Ureter (tissue), 1 donor: ENCODE results near the gene OTOF. TPM values are rescaled to one million over a fixed set of nuclear protein-coding genes. Genes with fewer than 3 reads are reported as not detected.

Experiments used
- DNase-seq: peaks from one replicate; pipeline ENCODE4 v3.0.0-alpha.2; 2020; ENCODE audit warnings: low spot score
- total RNA-seq: library from RNA; stranded (reverse); gene quantifications from one replicate; pipeline ENCODE4 v1.2.4, GENCODE V29; 2023
- donor health status: DM: yes; HTN: yes; CAD: no.

OTOF gene
- total RNA-seq, 1 donor from 2014 or later, result 0.29 TPM

GRCh38 chr2:26453421-26454329, 24.2 kb downstream of the OTOF start:
- DNase-seq, result no peak

- DNase-seq, result no peak
These were observed 26.2 kb downstream of the OTOF start for GRCh38 chr2:26451700-26452099.

DNA sequence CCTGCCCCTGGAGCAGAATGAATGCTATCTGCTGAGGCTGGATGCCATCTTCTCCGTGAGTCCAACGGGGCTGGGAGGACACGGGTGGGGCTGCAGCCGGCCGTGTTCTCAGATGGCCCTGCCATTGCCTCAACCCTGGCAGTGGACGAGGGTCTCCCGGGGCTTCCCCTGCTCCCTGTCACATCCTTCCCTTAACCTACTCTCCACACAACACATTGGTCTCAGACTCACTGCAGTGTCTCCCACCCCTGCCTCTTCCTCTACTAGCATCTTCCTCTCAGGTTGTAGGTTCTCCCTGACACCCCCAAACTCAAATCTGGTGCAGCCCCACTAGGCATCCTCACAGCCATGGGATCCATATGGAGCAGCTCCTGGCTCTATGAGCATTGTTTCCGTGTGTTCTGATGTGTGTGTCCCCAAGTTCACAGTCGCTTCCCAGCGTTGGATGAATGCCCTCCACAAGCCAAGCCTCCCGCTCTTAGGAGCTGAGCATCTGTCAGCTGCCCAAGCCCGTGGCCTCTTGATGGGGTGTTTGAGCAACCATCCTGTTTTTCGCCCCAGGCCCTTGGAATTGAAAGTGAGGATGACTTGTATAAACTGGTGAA, 27.8 kb downstream of the OTOF start:
- no peak for DNase-seq

DNA sequence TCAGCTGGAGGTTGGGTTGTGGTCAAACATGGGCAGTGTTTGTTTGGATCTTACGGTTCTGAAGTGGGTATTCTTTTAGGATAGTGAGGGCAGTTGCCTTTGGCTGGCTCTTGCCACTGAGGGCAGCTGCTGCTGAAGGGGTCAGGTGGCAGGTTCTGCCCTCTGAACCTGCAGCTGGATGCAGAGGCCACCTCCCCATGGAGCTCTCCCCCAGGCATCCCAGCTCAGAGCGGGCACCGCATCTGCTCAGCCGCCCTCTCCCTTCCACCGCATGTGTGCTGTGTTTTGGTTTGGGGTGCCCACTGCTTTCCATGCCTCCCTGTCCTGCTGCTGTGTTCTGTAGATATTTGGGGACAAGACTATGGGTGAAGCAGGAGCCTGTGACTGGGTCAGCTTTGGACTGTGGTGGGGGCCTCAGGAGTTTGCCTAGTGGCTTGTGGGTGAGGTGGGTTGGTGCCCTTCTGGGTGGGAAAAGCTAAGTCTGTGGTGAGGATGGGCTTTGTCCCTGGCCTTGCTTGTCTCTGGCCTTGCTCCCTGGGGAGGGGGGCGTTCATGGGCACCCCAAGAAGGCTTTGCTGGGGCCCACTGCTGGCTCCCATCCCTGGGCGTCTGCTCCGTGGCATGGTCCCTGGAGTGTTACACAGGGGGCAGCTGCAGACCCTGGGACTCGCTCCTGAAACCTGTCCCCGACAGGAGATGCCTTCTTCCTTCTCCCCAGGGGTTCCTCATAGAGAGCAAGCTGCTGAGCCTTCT, 28.5 kb downstream of the OTOF start:
- no peak for DNase-seq

DNA sequence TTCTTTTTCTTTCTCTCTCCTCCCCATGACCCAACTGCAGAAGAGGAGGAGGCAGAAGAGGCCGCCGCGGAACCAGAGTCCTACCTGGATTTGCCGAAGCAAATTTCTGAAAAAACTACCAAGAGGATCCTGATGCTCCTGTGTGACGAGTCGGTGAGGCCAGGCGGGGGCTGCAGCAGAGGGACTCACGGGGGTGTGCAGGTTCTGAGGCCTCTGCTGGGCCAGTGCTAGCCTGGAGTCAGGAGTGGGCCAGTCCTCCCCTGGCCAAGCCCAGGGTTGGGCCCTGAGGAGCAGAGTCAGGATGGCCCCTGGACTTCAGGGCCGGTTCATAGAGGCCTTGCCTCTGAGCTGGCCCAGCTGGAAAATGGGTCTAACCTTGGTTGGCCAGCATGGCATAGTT, 29.3 kb downstream of the OTOF start:
- DNase-seq, result no peak

DNA sequence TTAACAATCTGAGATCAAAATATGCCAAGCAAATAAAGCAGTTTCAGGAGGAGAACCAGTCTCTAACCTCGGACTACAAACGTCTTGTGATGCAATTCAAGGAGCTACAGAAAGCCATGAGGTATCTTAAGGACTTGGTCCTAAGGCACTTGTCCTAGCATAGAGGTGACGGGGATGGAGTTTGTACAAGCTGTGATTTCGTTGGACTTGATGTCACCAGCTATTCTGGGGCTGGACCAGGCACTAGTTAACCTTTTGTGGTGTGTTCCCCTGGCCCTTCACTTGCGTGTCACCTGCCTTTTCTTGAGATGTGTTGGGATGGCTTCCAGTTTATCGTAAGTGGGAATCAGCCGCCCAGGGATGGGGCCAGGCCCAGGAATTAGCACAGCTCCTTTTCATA, 33.7 kb downstream of the OTOF start:
- DNase-seq, result no peak

GRCh38 chr2:26442707-26443106, 35.2 kb downstream of the OTOF start:
- no peak for DNase-seq

GRCh38 chr2:26442301-26442700, 35.6 kb downstream of the OTOF start:
- DNase-seq, result no peak

GRCh38 chr2:26438926-26439325, 39.0 kb downstream of the OTOF start:
- no peak for DNase-seq

DNA sequence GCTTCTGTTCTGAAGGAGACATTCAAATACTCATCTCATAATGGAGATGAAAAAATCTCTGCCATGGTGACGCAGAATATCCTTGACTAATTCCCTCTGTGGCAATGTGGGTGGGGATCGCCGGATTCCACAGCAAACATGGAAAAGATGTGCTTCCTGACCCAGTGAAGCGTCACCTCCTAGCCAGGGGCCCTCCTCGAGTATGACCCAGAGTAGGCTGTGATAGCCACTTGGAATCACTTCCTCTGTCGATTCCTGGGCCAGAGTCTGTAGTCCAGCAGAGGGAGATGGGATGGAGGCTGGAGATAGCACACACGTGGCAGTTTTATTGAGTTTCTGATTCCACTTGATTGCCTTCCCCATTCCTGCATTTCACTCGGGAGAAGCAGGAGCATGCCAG, 39.4 kb downstream of the OTOF start:
- no peak for DNase-seq

DNA sequence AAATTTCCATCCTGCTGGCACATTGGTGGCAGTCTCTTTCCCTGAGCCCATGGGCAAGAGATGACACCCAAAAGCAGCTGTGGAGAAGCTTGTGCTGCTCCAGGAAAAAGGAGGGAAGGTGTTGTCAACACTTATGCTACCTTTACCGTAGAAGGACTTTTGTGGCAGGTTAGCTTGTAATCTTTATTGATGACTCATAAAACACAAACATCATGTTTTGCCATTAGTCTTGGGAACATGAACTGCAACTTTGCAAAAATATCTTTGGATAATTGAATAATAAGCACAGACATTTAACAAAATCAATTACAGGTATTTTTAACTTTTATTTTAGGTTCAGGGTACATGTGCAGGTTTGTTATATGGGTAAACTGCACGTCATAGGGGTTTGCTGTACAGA, 42.8 kb downstream of the OTOF start:
- no peak for DNase-seq

- no peak for DNase-seq
These were observed 45.1 kb downstream of the OTOF start for GRCh38 chr2:26432859-26433258.

- DNase-seq, result no peak
These were observed 45.6 kb downstream of the OTOF start for GRCh38 chr2:26432363-26432762.

- DNase-seq, result no peak
These were observed 47.1 kb downstream of the OTOF start for GRCh38 chr2:26430826-26431225.

GRCh38 chr2:26429779-26430578, 47.9 kb downstream of the OTOF start:
- DNase-seq, result no peak

DNA sequence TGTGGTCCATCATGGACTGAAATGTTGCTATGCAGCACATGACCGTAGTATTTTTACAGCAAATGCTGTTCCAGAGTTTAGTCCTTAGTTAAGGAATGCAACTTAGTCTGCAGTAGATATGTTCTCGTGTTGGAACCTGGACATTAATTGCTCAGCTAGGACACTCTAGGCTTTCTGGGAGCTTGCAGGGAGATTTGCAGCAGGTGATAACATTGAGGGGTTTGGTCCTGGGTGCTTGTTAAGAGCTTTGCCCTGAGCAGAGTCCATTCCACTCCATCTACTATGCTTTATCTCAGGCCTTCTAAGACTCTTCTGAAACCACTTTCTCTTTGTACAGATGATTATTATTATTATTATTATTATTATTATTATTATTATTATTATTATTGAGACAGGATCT, 49.1 kb downstream of the OTOF start:
- no peak for DNase-seq

- no peak for DNase-seq
These were observed 53.7 kb downstream of the OTOF start for GRCh38 chr2:26424221-26424620.

- DNase-seq, result no peak
These were observed 54.2 kb downstream of the OTOF start for GRCh38 chr2:26423750-26424149.

- DNase-seq, result no peak
These were observed 54.8 kb downstream of the OTOF start for GRCh38 chr2:26422947-26423629.

DNA sequence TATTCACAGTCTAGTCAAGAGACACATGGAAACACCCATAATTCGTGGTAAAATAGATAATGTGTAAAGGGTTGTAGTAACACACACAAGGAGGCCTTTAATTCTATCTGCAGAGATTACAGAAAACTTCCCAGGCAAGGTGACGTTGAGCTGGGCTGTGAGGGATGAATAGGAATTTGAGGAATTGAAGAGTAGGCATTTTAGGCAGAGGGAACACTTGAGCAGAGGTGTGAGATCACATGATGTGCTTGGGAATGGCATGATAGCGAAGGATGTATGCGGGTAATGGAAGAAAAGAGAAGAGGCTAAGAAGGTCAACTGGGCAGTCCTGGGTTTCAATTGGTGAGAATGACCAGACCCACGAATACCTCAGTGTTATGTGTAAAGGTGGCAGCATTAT, 56.0 kb downstream of the OTOF start:
- DNase-seq, result no peak

DNA sequence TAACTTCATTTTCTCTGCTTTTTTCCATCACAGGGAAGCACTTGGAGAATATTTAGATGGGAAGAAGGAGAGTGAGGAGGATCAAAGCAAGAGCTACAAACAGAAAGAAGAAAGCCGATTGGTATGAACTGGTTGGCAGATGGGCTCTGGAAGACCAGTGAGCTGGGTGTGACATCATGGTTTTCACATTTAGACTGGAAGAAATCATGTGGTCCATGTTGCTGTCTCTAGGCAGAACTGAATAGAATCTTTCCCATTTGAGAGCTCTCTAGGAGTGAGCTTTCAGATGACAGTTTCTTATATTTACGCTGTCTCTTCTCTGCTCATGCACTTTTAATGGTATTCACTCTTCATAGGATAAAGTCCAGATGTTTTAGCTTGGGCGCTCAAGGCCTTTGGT, 63.6 kb downstream of the OTOF start:
- no peak for DNase-seq
